GM12878 (cell line): ENCODE data around the gene MBOAT1. TPM values are rescaled to one million over a fixed set of nuclear protein-coding genes. Genes with fewer than 3 reads are reported as not detected.

Source experiments
- ATAC-seq: fragments of 200-7000 bp; cut with Tn5 transposase; 3 replicates; pipeline ENCODE4 v1.9.1; 2020; ENCODE audit warnings: mild to moderate bottlenecking, moderate library complexity
- BruUV-seq: library from RNA; stranded (reverse); fragments of 400-500 nt; replicated peaks from 2 replicates; lab custom pipeline; 2021; lab: Mats Ljungman, UMichigan
- CTCF ChIA-PET: fragments of 300-600 bp; sonication (Branson Sonifier 250); formaldehyde crosslinking; extraction: SDS; loops from one replicate; lab custom pipeline; 2021; ENCODE audit warnings: inconsistent platforms; lab: Yijun Ruan, JAX
- POLR2A ChIA-PET: fragments of 350-600 bp; formaldehyde crosslinking; extraction: SDS; loops from one replicate; lab custom pipeline; 2021; ENCODE audit warnings: inconsistent platforms; lab: Charles Lee
- RAD21 ChIA-PET: fragments of 300-600 bp; sonication (Branson Sonifier 250); formaldehyde crosslinking; loops from one replicate; lab custom pipeline; 2023; ENCODE audit warnings: antibody characterized with exemption; ENCODE audit not compliant: unreplicated experiment; lab: Charles Lee
- SMC1A ChIA-PET: fragments of 300-600 bp; sonication (Branson Sonifier 250); formaldehyde crosslinking; loops from one replicate; lab custom pipeline; 2023; ENCODE audit not compliant: unreplicated experiment, uncharacterized antibody; lab: Charles Lee
- DNase-seq: peaks from one replicate; pipeline ENCODE4 v3.0.0-alpha.2; 2011; ENCODE audit warnings: low read depth, low spot score
- FAIRE-seq: peaks from 3 replicates; lab custom pipeline; 2011; peaks lifted over from hg19 to GRCh38; lab: Jason Lieb, UNC
- H2AFZ ChIP-seq: 2 replicates; pipeline ENCODE4 v1.6.0; 2011; ENCODE audit warnings: low read depth, low read length, control low read depth; ENCODE audit not compliant: control insufficient read depth
- H3K27ac ChIP-seq: 2 replicates; pipeline ENCODE4 v1.5.1; 2011; ENCODE audit warnings: control low read depth; ENCODE audit not compliant: control insufficient read depth, insufficient read depth
- H3K27me3 ChIP-seq, 2 experiments: replicated peaks in 1 of 2; 2 replicates each; pipeline versions ENCODE4 v1.6.0 to v1.6.1; 2011; ENCODE audit warnings: low read length in 1 of 2; ENCODE audit not compliant: control insufficient read depth in 2 of 2, insufficient read depth in 2 of 2
- H3K36me3 ChIP-seq, 2 experiments: 2 replicates each; pipeline ENCODE4 v1.5.1; 2011; ENCODE audit warnings: low read length in 1 of 2; ENCODE audit not compliant: control insufficient read depth in 2 of 2, insufficient read depth in 2 of 2
- H3K4me1 ChIP-seq: 2 replicates; pipeline ENCODE4 v1.6.1; 2011; ENCODE audit warnings: mild to moderate bottlenecking, low read length, moderate library complexity, mixed read lengths; ENCODE audit not compliant: control insufficient read depth, insufficient read depth
- H3K4me2 ChIP-seq: 2 replicates; pipeline ENCODE4 v1.6.0; 2011; ENCODE audit warnings: control low read depth; ENCODE audit not compliant: control insufficient read depth, insufficient read depth
- H3K4me3 ChIP-seq: fragments of 200-600 bp; sonication (generic); 2 replicates; pipeline ENCODE4 v1.5.1; 2016
- H3K79me2 ChIP-seq: 2 replicates; pipeline ENCODE4 v1.6.0; 2011; ENCODE audit warnings: low read length; ENCODE audit not compliant: control insufficient read depth, insufficient read depth
- H3K9ac ChIP-seq: 2 replicates; pipeline ENCODE4 v1.8.0; 2011; ENCODE audit warnings: low read length, control low read depth, mixed read lengths; ENCODE audit not compliant: control insufficient read depth, insufficient read depth
- H3K9me3 ChIP-seq: replicated peaks from 3 replicates; pipeline ENCODE4 v1.5.1; 2011; ENCODE audit warnings: mild to moderate bottlenecking, low read length; ENCODE audit not compliant: control insufficient read depth, insufficient read depth
- H4K20me1 ChIP-seq: 2 replicates; pipeline ENCODE4 v1.6.0; 2011; ENCODE audit not compliant: control insufficient read depth, insufficient read depth
- BCL11A ChIP-seq: IDR thresholded peaks from 2 replicates; pipeline ENCODE4 v1.6.1; 2011; ENCODE audit warnings: low read depth, low read length
- BHLHE40 ChIP-seq, 2 experiments: fragments of 450-650 bp in 1 of 2; IDR thresholded peaks; 2 replicates each; pipeline ENCODE4 v1.6.1; 2011 to 2017; ENCODE audit warnings: low read depth in 2 of 2, borderline replicate concordance in 1 of 2, improper control_type of control experiment in 1 of 2, low read length in 1 of 2, mild to moderate bottlenecking in 1 of 2
- CEBPB ChIP-seq, 2 experiments: fragments of 150-350 bp in 1 of 2; IDR thresholded peaks; 2 replicates each; pipeline ENCODE4 v1.6.1; 2012 to 2014; ENCODE audit warnings: low read depth in 2 of 2, low read length in 2 of 2, borderline replicate concordance in 1 of 2, inconsistent platforms in 1 of 2
- CHD4 ChIP-seq: fragments of 200-600 bp; sonication (generic); IDR thresholded peaks from 2 replicates; pipeline ENCODE4 v1.6.1; 2016; ENCODE audit warnings: mild to moderate bottlenecking
- IRF4 ChIP-seq: IDR thresholded peaks from 2 replicates; pipeline ENCODE4 v1.6.1; 2011; ENCODE audit warnings: low read depth, low read length
- IRF5 ChIP-seq: fragments of 450-650 bp; IDR thresholded peaks from 2 replicates; pipeline ENCODE4 v1.6.1; 2017; ENCODE audit warnings: borderline replicate concordance
- POLR2AphosphoS2 ChIP-seq: IDR thresholded peaks from 2 replicates; pipeline ENCODE4 v1.6.1; 2011; ENCODE audit warnings: low read depth, mild to moderate bottlenecking, low read length, improper control_type of control experiment, moderate library complexity
- RCOR1 ChIP-seq: conservative IDR thresholded peaks from 2 replicates; pipeline ENCODE4 v1.6.1; 2012; ENCODE audit warnings: low read depth, low read length, improper control_type of control experiment
- USF2 ChIP-seq: IDR thresholded peaks from 2 replicates; pipeline ENCODE4 v1.6.1; 2011; ENCODE audit warnings: low read depth, low read length, improper control_type of control experiment, borderline replicate concordance
- ZBED1 ChIP-seq: IDR thresholded peaks from 2 replicates; pipeline ENCODE4 v1.6.1; 2016; ENCODE audit warnings: borderline replicate concordance
- ZNF207 ChIP-seq: fragments of 450-650 bp; IDR thresholded peaks from 2 replicates; pipeline ENCODE4 v1.6.1; 2014; ENCODE audit warnings: antibody characterized with exemption, mild to moderate bottlenecking, borderline replicate concordance
- WGBS: methylation state at CpG from one replicate; pipeline ENCODE4 v1.1.6; 2016; ENCODE audit warnings: low lambda C conversion rate; ENCODE audit not compliant: insufficient replicate concordance, insufficient coverage; ENCODE audit errors: missing lambda C conversion rate; 5-methylcytosine and 5-hydroxymethylcytosine counted together
- in situ Hi-C: fragments of 300-500 bp; cut with MboI; formaldehyde crosslinking; loops from 9 replicates; pipeline ENCODE4 v1.14.3; 2018; ENCODE audit warnings: mixed read lengths
- intact Hi-C: fragments of 100-400 bp; cut with micrococcal nuclease; formaldehyde crosslinking; loops from one replicate; pipeline ENCODE4 v1.14.2; 2022; ENCODE audit not compliant: unreplicated experiment
- polyA plus RNA-seq, 11 experiments: library from polyadenylated mRNA; depleted of rRNA in 4 of 11; unstranded in 6 of 11; stranded (reverse) in 5 of 11; fragments of >200 nt; fragmentation: Nextera tagmentation in 4 of 11; fragmentation: Illumina TruSeq in 1 of 11; extraction: Ambion mirVana in 4 of 11; extraction: Trizol in 1 of 11; gene quantifications; 1 replicate in 1 of 11; 2 replicates in 10 of 11; pipeline versions ENCODE4 v1.2.1 to v1.2.3, GENCODE V29; 2011 to 2016; ENCODE audit warnings: inconsistent platforms in 2 of 11, missing spikeins in 2 of 11, low read depth in 1 of 11
- total RNA-seq, 4 experiments: library from RNA; depleted of rRNA in 3 of 4; stranded (reverse); fragments of >200 nt in 3 of 4; fragmentation: Illumina TruSeq in 1 of 4; extraction: Trizol in 1 of 4; gene quantifications; 2 replicates each; pipeline versions ENCODE4 v1.2.1 to v1.2.3, GENCODE V29; 2013 to 2021

MBOAT1 gene
- total and polyA plus RNA-seq, 10 of the 15 experiments (the other 5 are each of a cell fraction or from before 2014, with no cell fraction given), result 0.39 to 21.0 (median 11.6) TPM

- ChIA-PET POLR2A (no interaction called here), CTCF (interaction anchor here (1.2 kb wide), 1 partner anchor 34 kb away, joined by 3 read pairs; no protein-coding TSS in a partner anchor), SMC1A (no interaction called here), RAD21 (no interaction called here)
- intact Hi-C loops (no loop called here), in situ Hi-C loops (no loop called here)
- no peak for TF ChIP-seq ZNF207
- no peak for TF ChIP-seq IRF4
- no peak for TF ChIP-seq CHD4
- no peak for TF ChIP-seq BHLHE40 (IDR thresholded peaks at IDR 0.05; ENCODE audit: borderline replicate concordance in 1 of 2, low read depth in 2 of 2, low read length in 1 of 2)
- TF ChIP-seq CEBPB (IDR thresholded peaks at IDR 0.05; ENCODE audit: borderline replicate concordance in 1 of 2, low read depth in 2 of 2, low read length in 2 of 2), result no peak
- TF ChIP-seq BCL11A, result no peak
- no peak for TF ChIP-seq IRF5
- no peak for TF ChIP-seq ZBED1
- TF ChIP-seq POLR2AphosphoS2, result no peak
- TF ChIP-seq RCOR1, result no peak
- TF ChIP-seq USF2, result no peak
- H3K36me3 ChIP-seq, result no peaks in the 10 kb centered on the region
- H4K20me1 ChIP-seq, result no peaks in the 10 kb centered on the region
- ATAC-seq (no peak), DNase-seq (no peak), FAIRE-seq (no peak)
- no peak overlapping the region for H3K27ac ChIP-seq
- 94% methylated on average over 9 of the region's 9 CpGs for WGBS
- no peaks in the 10 kb centered on the region for H3K27me3 ChIP-seq
- H3K4me2 ChIP-seq, result no peak overlapping the region
- no peak overlapping the region for H3K9ac ChIP-seq
- no peak overlapping the region for H2AFZ ChIP-seq
- no peaks in the 10 kb centered on the region for H3K4me1 ChIP-seq
- BruUV-seq, result no TSS peak
- peaks cover 2% of the 10 kb centered on the region for H3K79me2 ChIP-seq
- H3K4me3 ChIP-seq, result no peak overlapping the region
- H3K9me3 ChIP-seq, result no peaks in the 10 kb centered on the region; the same call in 2 of the 3 replicates
These were observed 51.6 kb downstream of the MBOAT1 start for GRCh38 chr6:20160541-20161283.
